ENCODE results near the gene AFAP1L2.
"Not testable (repeated sequence)": the region's sequence is repeated elsewhere in the genome, so short reads cannot be mapped to it uniquely, and the experiment has no call there.

The AFAP1L2 gene

DNA sequence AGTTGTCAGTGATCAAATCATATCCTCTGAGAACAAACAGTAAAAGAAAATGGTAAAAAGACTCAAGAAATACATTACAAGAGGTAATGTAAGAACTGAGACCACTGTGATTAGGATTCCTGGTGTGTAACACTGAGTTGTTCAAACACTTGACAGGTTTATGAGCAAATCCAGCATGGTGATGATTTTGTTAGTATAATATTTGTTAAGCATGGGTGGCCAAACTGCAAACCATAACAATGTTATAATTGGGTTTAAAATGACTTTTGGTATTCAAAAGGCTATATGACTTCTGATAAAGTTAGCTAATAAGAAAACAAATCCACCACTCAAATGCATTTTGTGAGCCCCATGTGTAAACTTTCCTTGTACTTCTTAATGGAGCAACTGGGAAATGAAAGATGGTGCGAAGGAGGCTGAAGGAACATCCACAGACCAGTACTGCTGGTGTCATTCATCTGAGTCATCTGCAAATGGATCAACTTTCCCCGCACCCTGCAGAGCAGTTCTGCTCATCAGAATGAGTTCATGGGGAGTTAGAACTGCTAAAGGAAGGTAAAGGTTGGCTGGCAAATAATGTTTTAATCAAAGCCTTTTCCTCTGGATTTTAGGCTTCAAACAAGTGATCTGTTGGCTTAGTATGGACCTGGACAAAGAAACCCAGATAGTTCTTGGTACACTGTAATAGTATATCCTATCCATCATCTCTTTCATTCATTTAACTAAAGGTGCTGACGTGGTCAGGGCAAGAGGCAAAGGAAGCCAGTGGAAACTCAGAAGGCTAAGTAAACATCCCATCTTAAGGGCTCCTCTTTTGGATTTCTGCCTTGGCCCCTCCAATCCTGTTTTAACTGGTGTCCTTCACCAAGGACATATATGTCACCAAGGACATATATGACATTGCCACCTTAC lies 45.0 kb downstream of the AFAP1L2 start:
- peak; percentile 8 for FAIRE-seq

DNA sequence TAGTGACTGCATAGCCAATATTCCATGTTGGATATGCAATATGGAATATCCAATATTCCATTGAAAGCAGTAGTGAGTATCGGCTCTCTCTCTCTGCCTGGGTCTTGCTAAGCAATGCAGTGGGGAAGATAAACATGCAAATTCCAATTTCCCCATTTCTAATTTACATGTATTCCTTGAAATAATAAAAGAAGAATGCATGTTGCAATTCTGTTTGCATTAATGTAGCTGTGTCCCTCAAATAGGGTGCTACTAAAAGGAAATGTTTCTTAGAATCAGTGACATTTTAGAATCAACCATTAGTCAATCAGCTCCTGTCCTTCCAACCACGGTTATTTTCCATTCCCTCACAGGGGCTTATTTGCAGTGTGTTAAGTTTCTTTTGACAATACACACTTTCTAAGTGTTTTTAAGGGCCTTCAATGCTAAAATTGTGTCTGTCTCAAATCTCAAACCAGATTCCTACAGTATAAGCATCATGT lies 46.7 kb downstream of the AFAP1L2 start:
- FAIRE-seq = no peak

DNA sequence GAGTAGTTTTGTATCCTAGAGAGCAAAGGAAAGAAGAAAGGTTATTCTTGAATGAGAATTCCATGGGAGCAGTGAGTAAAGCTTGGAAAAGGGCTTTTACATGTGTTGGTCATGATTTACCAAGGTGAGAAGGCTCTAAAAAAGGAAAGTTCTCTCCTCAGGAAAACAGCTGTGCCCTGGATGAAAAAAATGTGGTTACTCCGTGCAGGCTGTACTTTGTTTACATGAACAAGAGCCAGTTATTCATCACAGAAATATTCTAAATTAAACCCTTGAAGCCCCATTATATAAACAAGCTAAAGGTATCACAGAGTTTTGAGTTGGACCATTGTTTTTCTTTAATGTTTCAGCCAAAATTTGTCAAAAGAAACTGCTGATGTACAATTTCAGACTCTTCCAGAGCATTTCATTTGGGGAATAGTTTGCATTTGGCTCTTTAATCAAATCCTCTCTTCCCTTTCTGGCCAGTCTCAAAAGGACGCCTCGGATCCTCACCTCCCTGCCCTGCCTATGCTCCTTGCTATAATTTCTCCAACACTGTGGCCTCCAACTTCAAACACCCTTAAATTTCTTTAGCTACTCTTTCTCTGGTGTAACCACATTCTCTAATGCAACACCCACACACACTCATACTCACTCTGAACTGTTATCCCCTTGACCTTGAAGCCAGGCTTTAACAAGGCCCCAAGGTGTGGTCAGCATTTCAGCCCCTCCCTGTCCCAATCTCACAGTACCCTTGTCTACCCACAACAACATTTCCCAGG lies 47.4 kb downstream of the AFAP1L2 start:
- FAIRE-seq = no peak

DNA sequence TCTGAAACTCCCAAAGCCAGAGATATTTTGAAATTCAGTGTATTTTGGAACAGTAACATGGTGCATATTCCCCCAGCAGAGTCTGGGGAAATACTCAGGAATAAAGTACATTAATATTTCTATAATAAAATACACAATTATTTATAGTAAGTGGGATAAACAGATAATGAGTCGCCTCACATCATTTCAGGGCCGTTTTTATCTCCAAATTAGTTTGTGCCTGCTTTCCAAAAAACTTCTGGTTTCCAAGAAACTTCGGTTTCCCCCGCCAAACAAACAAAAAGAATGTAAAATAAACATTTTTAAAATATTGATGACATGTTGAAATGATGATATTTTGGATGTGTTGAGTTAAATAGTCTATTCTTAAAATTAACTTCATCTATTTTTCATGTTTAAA lies 48.2 kb downstream of the AFAP1L2 start:
- no peak for FAIRE-seq

DNA sequence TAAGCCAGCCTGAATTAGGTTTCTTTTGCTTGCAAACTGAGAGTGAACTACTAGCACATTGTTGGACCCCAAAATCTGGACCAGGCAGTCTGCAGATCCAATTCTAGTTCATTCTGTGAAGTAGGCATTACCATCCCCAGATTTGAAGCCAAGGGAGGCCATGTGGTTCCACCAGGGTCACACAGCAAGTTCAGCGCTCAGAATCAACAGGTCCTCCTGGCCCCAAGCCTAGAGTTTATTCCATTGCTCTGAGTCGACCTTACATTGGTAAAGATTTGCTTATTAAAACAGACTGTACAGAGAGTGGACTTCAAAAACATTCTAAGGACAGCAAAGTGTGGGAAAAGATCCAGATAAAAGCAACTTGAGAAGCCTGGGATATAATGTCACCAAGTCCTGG lies 50.9 kb downstream of the AFAP1L2 start:
- FAIRE-seq = no peak

DNA sequence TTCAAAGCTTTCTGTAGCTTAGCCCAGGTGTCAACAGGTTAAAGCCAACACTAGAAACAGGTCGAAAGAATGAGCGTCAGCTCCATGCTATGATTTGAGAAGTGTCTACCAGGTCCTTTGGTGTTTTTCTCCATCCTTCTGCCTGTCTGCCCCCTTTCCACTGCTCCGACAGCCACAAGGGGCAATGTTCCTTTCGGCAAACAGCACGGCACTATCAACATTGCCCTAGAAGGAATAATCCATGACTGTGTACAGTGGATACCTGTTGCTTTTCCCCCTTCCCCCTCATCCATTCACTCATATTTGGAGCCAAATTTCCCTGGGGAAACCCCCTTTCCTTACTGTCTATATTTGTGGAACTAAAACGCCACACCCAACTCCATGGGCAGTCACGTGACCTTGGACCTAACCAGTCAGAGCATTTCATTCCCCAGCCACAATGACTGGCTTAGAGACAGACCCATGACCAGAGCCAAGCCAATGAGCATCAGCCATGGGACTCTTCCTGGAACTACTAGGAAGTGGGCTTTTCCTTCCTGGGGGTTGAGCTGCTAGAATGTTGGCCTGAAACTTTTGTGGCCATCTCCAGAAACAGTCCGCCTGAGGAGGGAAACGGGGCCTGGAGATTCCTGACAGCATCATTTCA lies 51.5 kb downstream of the AFAP1L2 start:
- FAIRE-seq = no peak

DNA sequence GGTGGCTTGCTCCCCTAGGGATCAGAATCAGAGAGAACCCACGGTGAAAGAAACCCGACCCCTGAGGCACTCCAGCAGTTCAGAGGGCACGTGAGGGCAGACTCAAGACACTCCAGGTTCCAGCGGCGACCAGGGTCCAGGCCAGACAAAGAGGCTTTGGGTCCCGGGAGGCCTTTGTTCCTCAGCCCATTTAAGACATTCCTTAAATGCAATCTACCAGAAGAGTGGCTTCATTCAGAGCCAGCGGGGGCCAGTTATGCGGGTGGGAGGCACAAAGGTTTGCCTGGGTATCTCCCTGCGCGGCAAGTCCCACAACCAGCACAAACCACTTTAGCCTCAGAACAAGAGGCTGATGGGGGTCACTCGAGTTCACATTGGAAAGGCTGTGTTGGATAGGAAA lies 53.6 kb downstream of the AFAP1L2 start:
- no peak for FAIRE-seq

DNA sequence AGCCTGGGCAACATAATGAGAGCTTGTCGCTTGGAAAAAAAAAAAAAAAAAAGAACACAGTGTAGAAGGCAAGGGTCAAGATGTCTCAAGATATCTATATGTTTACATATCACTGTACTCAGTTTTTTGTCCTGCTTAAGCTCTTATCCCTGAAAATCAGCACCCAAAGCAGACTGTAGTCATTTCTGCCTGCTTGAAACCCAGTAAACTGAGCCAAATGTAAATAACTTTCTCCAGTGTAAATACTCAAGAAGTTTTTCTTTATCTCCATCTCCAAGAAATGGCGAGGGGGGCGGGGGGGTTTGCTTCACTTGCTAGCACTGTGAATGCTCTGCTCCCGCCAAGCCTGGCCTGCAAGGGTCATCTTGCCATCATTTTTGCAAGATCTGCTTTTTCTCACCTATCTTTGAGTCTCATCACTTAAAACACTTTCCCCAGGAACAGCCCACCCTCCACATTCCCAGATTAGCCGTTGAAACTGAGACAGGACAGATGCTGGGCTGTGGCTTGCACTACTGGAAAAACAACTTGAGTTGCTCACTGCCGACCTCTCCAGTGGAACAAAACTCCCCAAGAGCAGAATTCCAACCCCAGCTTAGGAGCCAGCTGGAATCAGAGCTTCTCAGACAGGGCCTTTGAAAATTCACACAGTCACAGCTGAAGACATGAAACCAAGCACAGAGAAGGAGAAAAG lies 54.6 kb downstream of the AFAP1L2 start:
- FAIRE-seq = peak; percentile 93

DNA sequence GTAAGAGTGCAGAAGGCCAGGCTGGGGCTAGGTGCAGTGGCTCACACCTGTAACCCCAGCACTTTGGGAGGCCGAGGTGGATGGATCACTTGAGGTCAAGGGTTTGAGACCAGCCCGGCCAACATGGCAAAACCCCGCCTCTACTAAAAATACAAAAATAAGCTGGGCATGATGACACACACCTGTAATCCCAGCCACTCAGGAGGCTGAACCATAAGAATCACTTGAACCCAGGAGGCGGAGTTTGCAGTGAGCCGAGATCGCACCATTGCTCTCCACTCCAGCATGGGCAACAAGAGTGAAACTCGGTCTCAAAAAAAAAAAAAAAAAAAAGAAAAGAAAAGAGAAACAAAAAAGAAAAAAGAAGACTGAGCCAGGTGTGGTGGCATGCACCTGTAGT lies 55.2 kb downstream of the AFAP1L2 start:
- not testable (repeated sequence) for FAIRE-seq

- no peak for FAIRE-seq
Measured at GRCh38 chr10:114347791-114348190, 56.5 kb downstream of the AFAP1L2 start.

DNA sequence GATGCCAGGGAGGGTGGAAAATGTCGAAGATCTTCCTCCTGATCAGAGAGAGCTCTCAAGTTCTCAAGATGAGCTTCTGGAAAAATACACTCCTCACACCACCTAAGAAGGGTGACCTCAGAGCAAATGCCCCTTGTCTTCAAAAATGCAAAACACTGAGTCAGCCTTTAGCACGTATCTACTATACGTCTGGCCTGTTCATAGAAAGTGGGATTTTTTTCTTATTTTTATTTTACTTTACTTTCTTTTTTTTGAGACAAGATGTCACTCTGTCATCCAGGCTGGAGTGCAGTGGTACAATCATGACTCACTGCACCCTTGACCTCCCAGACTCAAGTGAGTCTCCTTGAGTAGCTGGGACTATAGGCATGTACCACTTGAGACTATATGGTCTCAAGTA lies 57.1 kb downstream of the AFAP1L2 start:
- no peak for FAIRE-seq

DNA sequence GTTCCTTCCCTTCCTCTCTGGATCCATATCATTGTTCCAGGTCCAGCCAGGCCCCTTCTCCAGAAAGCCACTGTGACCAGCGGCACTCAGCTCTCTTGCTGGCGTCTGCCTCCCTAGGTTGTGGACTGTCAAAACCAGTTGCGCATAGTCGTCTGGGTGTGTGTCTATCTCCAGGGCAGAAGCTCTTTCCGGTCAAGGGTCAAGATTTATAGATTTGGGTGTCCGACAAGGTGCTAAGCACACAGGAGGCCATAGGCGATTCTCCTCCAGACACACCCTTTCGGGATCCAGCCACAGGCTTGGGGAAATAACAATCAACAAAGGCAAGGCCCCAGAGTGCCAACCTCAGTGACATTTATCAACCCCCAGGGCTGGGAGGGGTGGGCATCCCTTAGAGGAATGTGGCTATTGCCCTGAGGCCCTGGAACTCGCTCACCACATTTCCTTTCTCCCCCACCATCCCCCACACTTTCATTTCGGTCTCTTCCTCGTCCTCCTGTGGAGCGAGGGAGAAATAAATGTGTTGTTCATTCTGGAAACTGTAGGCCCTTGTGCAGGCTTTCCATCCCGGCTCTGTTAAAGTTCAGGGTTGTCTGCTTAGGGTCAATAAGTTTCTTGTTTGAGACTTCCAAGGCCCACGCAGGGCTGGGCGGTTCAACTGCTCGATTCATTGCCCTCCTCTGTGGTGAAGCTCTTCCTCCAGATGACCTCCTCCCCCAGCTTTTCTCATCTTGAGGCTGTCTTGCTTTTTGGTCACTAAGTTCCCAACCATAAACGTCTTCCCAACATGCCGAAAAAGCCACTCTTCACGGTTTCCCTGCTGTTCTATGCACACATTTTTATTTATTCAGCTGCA lies 57.9 kb downstream of the AFAP1L2 start:
- FAIRE-seq = peak; percentile 65

DNA sequence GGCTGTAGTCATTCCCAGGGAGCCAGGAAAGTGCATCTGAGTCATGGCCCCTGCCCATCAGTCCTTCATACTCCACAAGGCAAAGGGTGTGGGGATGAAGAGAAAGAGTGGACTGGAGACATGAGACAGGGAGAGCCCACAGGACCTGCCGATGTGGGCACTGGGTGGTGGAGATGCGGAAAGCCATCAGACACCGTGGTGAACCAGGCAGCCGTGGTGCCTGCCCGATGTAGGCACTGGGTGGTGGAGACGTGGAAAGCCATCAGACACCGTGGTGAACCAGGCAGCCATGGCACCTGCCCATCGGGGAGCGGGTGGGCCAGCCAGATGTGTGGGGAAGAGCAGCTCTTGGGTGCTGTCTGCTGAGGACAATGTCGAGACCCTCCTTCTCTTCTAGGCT lies 58.6 kb downstream of the AFAP1L2 start:
- no peak for FAIRE-seq

DNA sequence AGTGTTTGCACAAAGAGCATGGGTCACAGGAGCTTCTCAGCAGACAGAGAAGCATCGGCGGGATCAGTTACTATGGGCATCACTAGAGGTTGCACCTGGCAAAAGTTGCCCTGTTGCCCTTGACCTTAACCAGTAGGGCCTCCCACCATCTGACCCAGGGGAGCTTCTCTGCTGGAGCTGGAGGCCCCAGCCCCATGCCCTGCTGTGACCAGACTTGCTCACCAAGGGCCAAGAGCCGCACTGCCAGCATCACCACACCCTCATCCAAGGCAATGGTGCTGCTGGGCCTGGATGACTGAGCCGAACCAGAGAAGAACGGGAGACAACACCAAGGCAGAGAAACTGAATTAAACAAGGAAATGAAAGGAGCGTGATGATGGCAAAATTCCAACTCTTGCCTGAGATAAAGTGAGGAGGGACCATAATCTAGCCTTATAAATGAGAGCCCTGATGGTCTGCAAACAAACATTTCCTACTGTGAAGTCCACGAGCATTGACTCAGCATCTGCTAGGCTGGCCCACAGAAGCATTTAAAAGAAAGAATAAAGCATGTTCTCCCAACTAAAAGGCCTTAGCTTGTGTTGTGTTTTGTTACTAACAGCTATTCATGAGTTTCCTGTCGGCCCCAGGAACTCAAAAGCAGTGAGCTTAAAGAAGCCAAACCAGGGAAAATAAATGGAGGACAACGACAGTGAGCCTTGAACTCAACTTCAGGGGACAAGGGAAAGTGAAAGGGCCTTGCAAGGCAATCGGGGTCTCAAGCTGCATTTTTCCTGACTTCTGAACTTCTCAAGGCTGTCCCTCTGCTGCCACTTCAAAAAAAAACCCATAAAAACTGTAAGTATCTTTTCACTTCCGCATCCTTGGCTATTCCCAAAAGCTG lies 60.4 kb downstream of the AFAP1L2 start:
- FAIRE-seq = no peak

GRCh38 chr10:114342976-114343375 lies 61.3 kb downstream of the AFAP1L2 start:
- FAIRE-seq = no peak

GRCh38 chr10:114340816-114341215 lies 63.5 kb downstream of the AFAP1L2 start:
- no peak for FAIRE-seq

- FAIRE-seq = no peak
Measured at GRCh38 chr10:114337510-114338462, 66.5 kb downstream of the AFAP1L2 start.

GRCh38 chr10:114336823-114337509 lies 67.3 kb downstream of the AFAP1L2 start:
- FAIRE-seq = no peak

DNA sequence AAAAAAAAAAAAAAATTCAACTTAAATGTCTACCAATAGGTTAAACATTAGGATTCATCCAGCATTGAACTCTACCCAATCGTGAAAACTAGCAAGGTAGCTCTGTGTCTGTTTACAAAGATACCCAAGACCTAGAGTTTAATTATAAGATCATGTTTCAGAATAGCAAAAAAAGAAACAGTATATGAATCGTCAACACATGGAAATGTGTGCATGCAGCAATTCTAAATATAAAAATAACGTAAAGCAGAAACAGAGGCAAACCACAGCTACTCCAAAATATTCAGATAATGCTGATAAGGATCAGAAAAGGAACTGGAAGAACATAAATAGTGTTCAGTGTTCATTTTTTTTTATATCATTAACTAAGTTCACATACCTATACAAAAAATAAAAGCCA lies 68.7 kb downstream of the AFAP1L2 start:
- FAIRE-seq = no peak

Data from endometrium (tissue), 2 donors.